GM11168 (cell line): Measurements from ENCODE around the gene PPP1R14C.
"Not testable (repeated sequence)": the region's sequence is repeated elsewhere in the genome, so short reads cannot be mapped to it uniquely, and the experiment has no call there.

ENCODE experiments used
- in situ Hi-C: fragments of 300-500 bp; cut with MboI; formaldehyde crosslinking; loops from one replicate; pipeline ENCODE4 v1.12.0; 2022; ENCODE audit warnings: low sequenced_read_pairs; ENCODE audit not compliant: unreplicated experiment

PPP1R14C gene

GRCh38 chr6:150159757-150160156 is 16.9 kb downstream of the PPP1R14C start:
- in situ Hi-C loops: no loop called here

- in situ Hi-C loops: no loop called here
Observed at GRCh38 chr6:150163970-150164369, 21.1 kb downstream of the PPP1R14C start.

GRCh38 chr6:150165020-150165702 is 22.3 kb downstream of the PPP1R14C start:
- in situ Hi-C loops: no loop called here

GRCh38 chr6:150167479-150167873 is 24.6 kb downstream of the PPP1R14C start:
- in situ Hi-C loops: no loop called here

- in situ Hi-C loops: no loop called here
Observed at GRCh38 chr6:150169181-150169580, 26.3 kb downstream of the PPP1R14C start.

- in situ Hi-C loops: no loop called here
Observed at GRCh38 chr6:150169609-150170008, 26.8 kb downstream of the PPP1R14C start.

GRCh38 chr6:150172929-150173328 is 30.1 kb downstream of the PPP1R14C start:
- in situ Hi-C loops: no loop called here

GRCh38 chr6:150175586-150176151 is 32.8 kb downstream of the PPP1R14C start:
- in situ Hi-C loops: no loop called here

GRCh38 chr6:150176152-150176551 is 33.3 kb downstream of the PPP1R14C start:
- in situ Hi-C loops: no loop called here

GRCh38 chr6:150176659-150177058 is 33.8 kb downstream of the PPP1R14C start:
- in situ Hi-C loops: no loop called here

- in situ Hi-C loops: no loop called here
Observed at GRCh38 chr6:150177259-150177951, 34.6 kb downstream of the PPP1R14C start.

- in situ Hi-C loops: no loop called here
Observed at GRCh38 chr6:150177952-150178520, 35.2 kb downstream of the PPP1R14C start.

GRCh38 chr6:150179030-150179429 is 36.2 kb downstream of the PPP1R14C start:
- in situ Hi-C loops: no loop called here

- in situ Hi-C loops: not testable (repeated sequence)
Observed at GRCh38 chr6:150179907-150180424, 37.1 kb downstream of the PPP1R14C start.

- in situ Hi-C loops: no loop called here
Observed at GRCh38 chr6:150180517-150180916, 37.7 kb downstream of the PPP1R14C start.

- in situ Hi-C loops: no loop called here
Observed at GRCh38 chr6:150182460-150183078, 39.7 kb downstream of the PPP1R14C start.

GRCh38 chr6:150183105-150183504 is 40.3 kb downstream of the PPP1R14C start:
- in situ Hi-C loops: no loop called here

- in situ Hi-C loops: no loop called here
Observed at GRCh38 chr6:150183966-150184365, 41.1 kb downstream of the PPP1R14C start.

GRCh38 chr6:150184850-150185731 is 42.2 kb downstream of the PPP1R14C start:
- in situ Hi-C loops: no loop called here

- in situ Hi-C loops: no loop called here
Observed at GRCh38 chr6:150185732-150186117, 42.9 kb downstream of the PPP1R14C start.
